ENCODE data around the gene KCNJ14. TPM values are rescaled to one million over a fixed set of nuclear protein-coding genes. Genes with fewer than 3 reads are reported as not detected.

Gene KCNJ14
- total RNA-seq, result under 1 TPM; 0.26 to 0.31 TPM

GRCh38 chr19:48455171-48455907, at the start of gene KCNJ14:
KCNJ14 (plus strand) TSS chr19:48455574; CDS start chr19:48461725, 6,151 bp downstream.
- H3K27ac ChIP-seq, result no peak within 1 kb of the TSS
- TF ChIP-seq, protein P1, sequence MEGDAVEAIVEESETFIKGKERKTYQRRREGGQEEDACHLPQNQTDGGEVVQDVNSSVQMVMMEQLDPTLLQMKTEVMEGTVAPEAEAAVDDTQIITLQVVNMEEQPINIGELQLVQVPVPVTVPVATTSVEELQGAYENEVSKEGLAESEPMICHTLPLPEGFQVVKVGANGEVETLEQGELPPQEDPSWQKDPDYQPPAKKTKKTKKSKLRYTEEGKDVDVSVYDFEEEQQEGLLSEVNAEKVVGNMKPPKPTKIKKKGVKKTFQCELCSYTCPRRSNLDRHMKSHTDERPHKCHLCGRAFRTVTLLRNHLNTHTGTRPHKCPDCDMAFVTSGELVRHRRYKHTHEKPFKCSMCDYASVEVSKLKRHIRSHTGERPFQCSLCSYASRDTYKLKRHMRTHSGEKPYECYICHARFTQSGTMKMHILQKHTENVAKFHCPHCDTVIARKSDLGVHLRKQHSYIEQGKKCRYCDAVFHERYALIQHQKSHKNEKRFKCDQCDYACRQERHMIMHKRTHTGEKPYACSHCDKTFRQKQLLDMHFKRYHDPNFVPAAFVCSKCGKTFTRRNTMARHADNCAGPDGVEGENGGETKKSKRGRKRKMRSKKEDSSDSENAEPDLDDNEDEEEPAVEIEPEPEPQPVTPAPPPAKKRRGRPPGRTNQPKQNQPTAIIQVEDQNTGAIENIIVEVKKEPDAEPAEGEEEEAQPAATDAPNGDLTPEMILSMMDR (IDR thresholded peaks at IDR 0.05), result no peak
- H3K9me3 ChIP-seq, result no peaks in the 10 kb centered on the region
- H3K4me3 ChIP-seq, result no peak within 1 kb of the TSS
- DNase-seq (ENCODE audit: low spot score), result no peak
- H3K4me1 ChIP-seq, result no peaks in the 10 kb centered on the region
- peaks cover 42% of the 10 kb centered on the region for H3K36me3 ChIP-seq
- no peaks in the 10 kb centered on the region for H3K27me3 ChIP-seq

DNA sequence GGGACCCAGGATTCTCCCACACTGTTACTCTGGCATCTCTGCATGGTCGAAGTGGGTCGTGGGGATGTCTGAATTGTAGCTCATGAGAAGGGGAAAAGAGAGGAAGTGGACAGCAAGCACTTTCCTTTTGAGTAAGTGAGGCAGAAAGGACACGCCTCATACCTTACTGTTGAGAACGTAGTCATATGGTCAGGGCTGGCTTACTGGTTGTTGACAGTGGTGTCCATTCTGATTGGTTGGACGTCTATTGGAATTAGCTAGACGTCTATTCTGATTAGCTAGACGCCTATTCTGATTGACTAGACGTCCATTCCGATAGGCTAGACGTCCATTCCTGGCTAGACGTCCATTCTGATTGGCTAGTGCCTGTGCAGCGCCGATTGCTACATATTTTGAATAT, 49.5 kb upstream of the KCNJ14 start:
- no peak overlapping the region for H3K4me3 ChIP-seq
- TF ChIP-seq, protein P1 (IDR thresholded peaks at IDR 0.05), result no peak
- DNase-seq (ENCODE audit: low spot score), result no peak
- no peaks in the 10 kb centered on the region for H3K27me3 ChIP-seq
- no peaks in the 10 kb centered on the region for H3K36me3 ChIP-seq
- no peaks in the 10 kb centered on the region for H3K4me1 ChIP-seq
- H3K27ac ChIP-seq, result no peak overlapping the region
- H3K9me3 ChIP-seq, result no peaks in the 10 kb centered on the region

DNA sequence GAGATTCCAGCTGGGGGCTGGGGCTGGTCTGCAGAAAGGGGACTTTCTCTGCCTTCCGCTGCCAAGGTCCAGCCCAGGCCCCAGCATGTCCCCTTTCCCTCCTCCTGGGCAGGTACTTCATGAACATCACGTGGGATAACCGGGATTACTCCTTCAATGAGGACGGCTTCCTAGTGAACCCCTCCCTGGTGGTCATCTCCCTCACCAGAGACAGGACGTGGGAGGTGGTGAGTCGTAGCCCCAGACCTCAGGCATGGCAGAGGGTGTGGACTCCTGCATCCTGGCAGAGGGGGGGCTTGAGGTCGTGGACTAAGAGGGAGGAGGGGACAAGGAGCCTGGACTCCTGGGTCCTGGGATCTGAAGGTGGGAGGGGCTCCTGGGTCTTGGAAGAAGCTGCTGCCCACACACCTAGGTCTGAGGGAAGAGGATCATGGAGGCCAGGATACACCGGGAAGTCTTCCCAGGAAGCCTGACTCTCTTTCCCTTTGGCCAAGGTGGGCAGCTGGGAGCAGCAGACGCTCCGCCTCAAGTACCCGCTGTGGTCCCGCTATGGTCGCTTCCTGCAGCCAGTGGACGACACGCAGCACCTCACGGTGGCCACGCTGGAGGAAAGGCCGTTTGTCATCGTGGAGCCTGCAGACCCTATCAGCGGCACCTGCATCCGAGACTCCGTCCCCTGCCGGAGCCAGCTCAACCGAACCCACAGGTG, 41.3 kb upstream of the KCNJ14 start:
- Histone ChIP-seq H3K4me3 (no peak overlapping the region), H3K27me3 (no peaks in the 10 kb centered on the region), H3K27ac (no peak overlapping the region), H3K4me1 (peaks cover 0 to 23% of the 10 kb centered on the region in 2 donors), H3K36me3 (no peaks in the 10 kb centered on the region), H3K9me3 (no peaks in the 10 kb centered on the region)
- no peak for DNase-seq (ENCODE audit: low spot score)
- TF ChIP-seq, protein P1 (IDR thresholded peaks at IDR 0.05), result no peak

DNA sequence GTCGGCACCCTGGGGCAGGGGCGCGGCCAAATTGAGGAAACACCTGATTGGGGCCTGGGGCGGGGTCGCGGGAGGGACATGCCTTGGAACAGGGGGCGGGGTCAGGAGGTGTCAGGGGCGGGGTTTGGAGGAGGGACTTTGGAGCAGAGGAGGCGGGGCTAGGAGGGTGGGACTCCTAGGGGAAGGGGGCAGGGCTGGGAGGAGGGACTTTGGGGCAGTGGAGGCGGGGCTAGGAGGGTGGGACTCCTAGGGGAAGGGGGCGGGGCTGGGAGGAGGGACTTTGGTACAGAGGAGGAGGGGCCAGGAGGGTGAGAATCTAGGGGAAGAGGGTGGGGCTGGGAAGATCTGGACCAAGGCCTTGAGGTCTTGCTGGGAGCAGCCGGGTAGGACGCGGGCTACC, 40.0 kb upstream of the KCNJ14 start:
- H3K4me1 ChIP-seq, result peaks cover 0 to 23% of the 10 kb centered on the region in 2 donors
- H3K27ac ChIP-seq, result no peak overlapping the region
- peak; percentile 78 for DNase-seq (ENCODE audit: low spot score)
- H3K36me3 ChIP-seq, result no peaks in the 10 kb centered on the region
- H3K9me3 ChIP-seq, result no peaks in the 10 kb centered on the region
- TF ChIP-seq, protein P1 (IDR thresholded peaks at IDR 0.05), result no peak
- peak overlapping the region in 1 of 2 donors; percentile 40 for H3K4me3 ChIP-seq
- H3K27me3 ChIP-seq, result no peaks in the 10 kb centered on the region

GRCh38 chr19:48415806-48416221, 39.6 kb upstream of the KCNJ14 start:
- no peaks in the 10 kb centered on the region for H3K9me3 ChIP-seq
- no peaks in the 10 kb centered on the region for H3K36me3 ChIP-seq
- DNase-seq (ENCODE audit: low spot score), result no peak
- H3K27me3 ChIP-seq, result no peaks in the 10 kb centered on the region
- H3K4me1 ChIP-seq, result peaks cover 0 to 23% of the 10 kb centered on the region in 2 donors
- H3K4me3 ChIP-seq, result peak overlapping the region in 1 of 2 donors; percentile 40
- TF ChIP-seq, protein P1 (IDR thresholded peaks at IDR 0.05), result no peak
- H3K27ac ChIP-seq, result no peak overlapping the region
